HepG2 (cell line): Measurements from ENCODE around the gene PEF1. TPM values are rescaled to one million over a fixed set of nuclear protein-coding genes. Genes with fewer than 3 reads are reported as not detected.

Experiments
- ATAC-seq: fragments of 200-7000 bp; cut with Tn5 transposase; 3 replicates; pipeline ENCODE4 v1.9.1; 2020; ENCODE audit warnings: mild to moderate bottlenecking, moderate library complexity
- BruUV-seq: library from RNA; stranded (reverse); fragments of 400-500 nt; replicated peaks from 2 replicates; lab custom pipeline; 2021; lab: Mats Ljungman, UMichigan
- CTCF ChIA-PET: fragments of 300-600 bp; formaldehyde crosslinking; extraction: SDS; loops from one replicate; lab custom pipeline; 2021; ENCODE audit warnings: low total read pairs, inconsistent platforms, low intra/inter-chr PET ratio; lab: Yijun Ruan, JAX
- POLR2A ChIA-PET: fragments of 350-600 bp; sonication (Branson Sonifier 250); formaldehyde crosslinking; loops from one replicate; lab custom pipeline; 2020; ENCODE audit warnings: antibody characterized with exemption, inconsistent platforms; lab: Yijun Ruan, JAX
- DNase-seq: peaks from one replicate; pipeline ENCODE4 v3.0.0-alpha.2; 2015; ENCODE audit warnings: low spot score
- FAIRE-seq: peaks from 3 replicates; lab custom pipeline; 2011; peaks lifted over from hg19 to GRCh38; lab: Jason Lieb, UNC
- H2AFZ ChIP-seq: one replicate; pipeline ENCODE4 v1.6.1; 2011; ENCODE audit warnings: low read length, inconsistent platforms
- H3K27ac ChIP-seq: fragments of 300-600 bp; 3 replicates; pipeline ENCODE4 v1.8.0; 2011; ENCODE audit warnings: mixed run types, mild to moderate bottlenecking, mixed read lengths, low read length, inconsistent platforms; ENCODE audit not compliant: insufficient read depth; ENCODE audit errors: extremely low read length
- H3K27me3 ChIP-seq, 2 experiments: fragments of 200-600 bp in 1 of 2; 2 replicates in 1 of 2; 3 replicates in 1 of 2; pipeline versions ENCODE4 v1.6.0 to v1.8.0; 2011; ENCODE audit warnings: low read length in 2 of 2, mild to moderate bottlenecking in 2 of 2, moderate library complexity in 2 of 2, inconsistent platforms in 1 of 2; ENCODE audit not compliant: insufficient read depth in 2 of 2, control insufficient read depth in 1 of 2
- H3K36me3 ChIP-seq, 2 experiments: fragments of 200-600 bp in 1 of 2; replicated peaks in 1 of 2; 2 replicates in 1 of 2; 3 replicates in 1 of 2; pipeline versions ENCODE4 v1.5.1 to v1.8.0; 2011; ENCODE audit warnings: low read length in 2 of 2, inconsistent platforms in 1 of 2; ENCODE audit not compliant: insufficient read depth in 2 of 2, control insufficient read depth in 1 of 2
- H3K4me1 ChIP-seq: 2 replicates; pipeline ENCODE4 v1.5.1; 2012; ENCODE audit warnings: low read length, inconsistent platforms; ENCODE audit not compliant: insufficient read depth
- H3K4me2 ChIP-seq: 2 replicates; pipeline ENCODE4 v1.6.0; 2011; ENCODE audit warnings: low read depth, low read length, inconsistent platforms
- H3K4me3 ChIP-seq, 3 experiments: fragments of 200-600 bp in 1 of 3; sonication (generic), shearing (Covaris generic) in 1 of 3; replicated peaks in 1 of 3; 2 replicates each; pipeline ENCODE4 v1.5.1; 2011 to 2016; ENCODE audit warnings: low read length in 3 of 3, inconsistent platforms in 2 of 3, low read depth in 2 of 3, mild to moderate bottlenecking in 2 of 3, control low read depth in 1 of 3, mixed read lengths in 1 of 3; ENCODE audit not compliant: insufficient read depth in 1 of 3
- H3K79me2 ChIP-seq: one replicate; pipeline ENCODE4 v1.6.1; 2011; ENCODE audit warnings: low read length, inconsistent platforms; ENCODE audit not compliant: insufficient read depth
- H3K9ac ChIP-seq: 2 replicates; pipeline ENCODE4 v1.6.0; 2011; ENCODE audit warnings: mild to moderate bottlenecking, low read depth, low read length, inconsistent platforms; ENCODE audit not compliant: insufficient read depth
- H3K9me3 ChIP-seq: 2 replicates; pipeline ENCODE4 v1.5.1; 2012; ENCODE audit warnings: mild to moderate bottlenecking, low read length
- H4K20me1 ChIP-seq: 2 replicates; pipeline ENCODE4 v1.6.0; 2011; ENCODE audit warnings: inconsistent platforms, mild to moderate bottlenecking, low read length, moderate library complexity; ENCODE audit not compliant: insufficient read depth
- DPF2 ChIP-seq: sonication (generic); formaldehyde crosslinking; IDR thresholded peaks from 2 replicates; pipeline ENCODE4 v1.4.0; 2020; ENCODE audit warnings: mild to moderate bottlenecking, low read depth, missing genetic modification reagents, borderline replicate concordance
- KDM2A ChIP-seq: sonication (generic); formaldehyde crosslinking; IDR thresholded peaks from 2 replicates; pipeline ENCODE4 v1.4.0; 2020; ENCODE audit warnings: low read depth, missing genetic modification reagents, borderline replicate concordance
- SIN3B ChIP-seq: fragments of 150-350 bp; IDR thresholded peaks from 2 replicates; pipeline ENCODE4 v1.6.1; 2014; ENCODE audit warnings: low read length
- U2AF1 ChIP-seq: fragments of 200-400 bp; formaldehyde crosslinking; optimal IDR thresholded peaks from 2 replicates; pipeline ENCODE3; 2017; ENCODE audit warnings: mild to moderate bottlenecking, low read depth, low read length
- ZBTB40 ChIP-seq, 2 experiments: fragments of 450-650 bp in 1 of 2; sonication (generic) in 1 of 2; formaldehyde crosslinking in 1 of 2; IDR thresholded peaks; 2 replicates each; pipeline versions ENCODE4 v1.6.1 to v1.8.0; 2016 to 2022; ENCODE audit warnings: antibody characterized with exemption in 1 of 2, mild to moderate bottlenecking in 1 of 2, missing genetic modification reagents in 1 of 2
- ZFP37 ChIP-seq: sonication (generic); formaldehyde crosslinking; IDR thresholded peaks from 2 replicates; pipeline ENCODE4 v1.4.0; 2020; ENCODE audit warnings: missing genetic modification reagents, borderline replicate concordance
- ZNF646 ChIP-seq: sonication (generic); formaldehyde crosslinking; IDR thresholded peaks from 2 replicates; pipeline ENCODE4 v1.9.0; 2021; ENCODE audit warnings: mild to moderate bottlenecking, missing genetic modification reagents
- WGBS: methylation state at CpG from one replicate; pipeline ENCODE4 v1.1.6; 2017; ENCODE audit warnings: low lambda C conversion rate; 5-methylcytosine and 5-hydroxymethylcytosine counted together
- in situ Hi-C: cut with HindIII; loops from 2 replicates; pipeline ENCODE4 v1.10.0; 2017; ENCODE audit warnings: low pct_unique_long_range_greater_than_20kb; ENCODE audit not compliant: extremely low pct_ligation_motif_present
- intact Hi-C: fragments of 100-400 bp; cut with micrococcal nuclease; formaldehyde crosslinking; loops from one replicate; pipeline ENCODE4 v1.10.0; 2022; ENCODE audit not compliant: unreplicated experiment
- polyA plus RNA-seq, 8 experiments: library from polyadenylated mRNA; depleted of rRNA in 3 of 8; stranded (reverse) in 7 of 8; unstranded in 1 of 8; fragments of >200 nt; fragmentation: Illumina TruSeq in 4 of 8; extraction: Trizol in 4 of 8; gene quantifications; 2 replicates each; pipeline versions ENCODE4 v1.2.1 to v1.2.3, GENCODE V29; 2011 to 2016; ENCODE audit warnings: low read depth in 4 of 8, missing spikeins in 1 of 8, mixed read lengths in 1 of 8; ENCODE audit not compliant: insufficient read depth in 1 of 8
- total RNA-seq, 5 experiments: library from RNA; depleted of rRNA; stranded (reverse); fragments of >200 nt; fragmentation: Illumina TruSeq; extraction: Trizol; gene quantifications; 2 replicates each; pipeline ENCODE4 v1.2.3, GENCODE V29; 2016; ENCODE audit warnings: low read depth in 1 of 5

The PEF1 gene
- total and polyA plus RNA-seq, 2 of the 13 experiments (the other 11 are each of a cell fraction or from before 2014, with no cell fraction given), result 57.1 to 57.8 TPM

GRCh38 chr1:31653717-31654473, 9.2 kb upstream of the PEF1 start:
- no peak for ATAC-seq
- TF ChIP-seq ZNF646 (CRISPR knock-in tag) (no peak), ZBTB40 (IDR thresholded peaks at IDR 0.05) (no peak), ZBTB40 (CRISPR knock-in tag; IDR thresholded peaks at IDR 0.05) (no peak), DPF2 (CRISPR knock-in tag) (no peak), SIN3B (no peak), ZFP37 (no peak), U2AF1 (no peak), KDM2A (CRISPR knock-in tag) (no peak)

More at GRCh38 chr1:31653717-31654473, 9.2 kb upstream of the PEF1 start:
- BruUV-seq, result no TSS peak
- POLR2A ChIA-PET, result no interaction called here
- H3K4me1 ChIP-seq, result peaks cover 17% of the 10 kb centered on the region
- no peaks in the 10 kb centered on the region for H4K20me1 ChIP-seq
- H3K4me2 ChIP-seq, result no peak overlapping the region
- FAIRE-seq, result no peak
- H3K4me3 ChIP-seq, result no peak overlapping the region
- CTCF ChIA-PET, result no interaction called here
- 91% methylated on average over 6 of the region's 12 CpGs for WGBS
- H3K36me3 ChIP-seq, result no peaks in the 10 kb centered on the region
- no peak overlapping the region for H3K27ac ChIP-seq
- DNase-seq, result no peak
- in situ Hi-C loops, result no loop called here
- no peak overlapping the region for H3K9ac ChIP-seq
- no peak overlapping the region for H2AFZ ChIP-seq
- H3K9me3 ChIP-seq, result no peaks in the 10 kb centered on the region
- H3K79me2 ChIP-seq, result no peaks in the 10 kb centered on the region
- H3K27me3 ChIP-seq, result no peaks in the 10 kb centered on the region
- intact Hi-C loops, result no loop called here
